MM.1S (cell line): ENCODE measurements around the gene DCAF6.

Source experiments
- DNase-seq: peaks from one replicate; pipeline ENCODE4 v3.0.0-alpha.2; 2015
- H2AFZ ChIP-seq: fragments of 300-600 bp; sonication (generic); 2 replicates; pipeline ENCODE4 v1.6.0; 2016; ENCODE audit warnings: antibody characterized with exemption, low read length
- H3F3A ChIP-seq: fragments of 300-600 bp; sonication (generic); 2 replicates; pipeline ENCODE4 v1.6.1; 2016; ENCODE audit warnings: mild to moderate bottlenecking, antibody characterized with exemption, low read length, moderate library complexity, mixed read lengths; ENCODE audit not compliant: insufficient read depth
- H3K27ac ChIP-seq: fragments of 300-600 bp; sonication (generic); 2 replicates; pipeline ENCODE4 v1.5.1; 2016; ENCODE audit warnings: mild to moderate bottlenecking, low read length
- H3K27me3 ChIP-seq: fragments of 300-600 bp; sonication (generic); replicated peaks from 2 replicates; pipeline ENCODE4 v1.6.0; 2016; ENCODE audit warnings: low read length; ENCODE audit not compliant: insufficient read depth
- H3K36me3 ChIP-seq: fragments of 300-600 bp; sonication (generic); replicated peaks from 2 replicates; pipeline ENCODE4 v1.6.1; 2016; ENCODE audit warnings: mild to moderate bottlenecking, low read length, mixed read lengths; ENCODE audit not compliant: insufficient read depth
- H3K4me1 ChIP-seq: fragments of 300-600 bp; sonication (generic); 2 replicates; pipeline ENCODE4 v1.6.1; 2016; ENCODE audit warnings: low read length, mixed read lengths
- H3K4me2 ChIP-seq: fragments of 300-600 bp; sonication (generic); 2 replicates; pipeline ENCODE4 v1.6.0; 2016; ENCODE audit warnings: low read depth, low read length
- H3K4me3 ChIP-seq: fragments of 300-600 bp; sonication (generic); 2 replicates; pipeline ENCODE4 v1.5.1; 2016; ENCODE audit warnings: low read length, mixed read lengths
- H3K79me2 ChIP-seq: fragments of 300-600 bp; sonication (generic); 2 replicates; pipeline ENCODE4 v1.6.1; 2016; ENCODE audit warnings: mixed run types, low read length, mixed read lengths
- H3K9ac ChIP-seq: fragments of 300-600 bp; sonication (generic); 2 replicates; pipeline ENCODE4 v1.6.1; 2016; ENCODE audit warnings: low read length, mixed read lengths
- H3K9me2 ChIP-seq: fragments of 300-600 bp; sonication (generic); replicated peaks from 2 replicates; pipeline ENCODE4 v1.6.1; 2016; ENCODE audit warnings: mild to moderate bottlenecking, low read length, mixed read lengths; ENCODE audit not compliant: insufficient read depth
- H3K9me3 ChIP-seq: fragments of 300-600 bp; sonication (generic); replicated peaks from 2 replicates; pipeline ENCODE4 v1.6.1; 2016; ENCODE audit warnings: mild to moderate bottlenecking, low read length, mixed read lengths; ENCODE audit not compliant: insufficient read depth
- H4K20me1 ChIP-seq: fragments of 300-600 bp; sonication (generic); 2 replicates; pipeline ENCODE4 v1.6.1; 2016; ENCODE audit warnings: mild to moderate bottlenecking, low read length, moderate library complexity, mixed read lengths; ENCODE audit not compliant: insufficient read depth
- EZH2 ChIP-seq: fragments of 300-600 bp; sonication (generic); optimal IDR thresholded peaks from 2 replicates; pipeline ENCODE3; 2017; ENCODE audit warnings: low read depth, mild to moderate bottlenecking, antibody characterized with exemption, low read length, mixed read lengths
- EZH2phosphoT487 ChIP-seq: fragments of 300-600 bp; sonication (generic); IDR thresholded peaks from 2 replicates; pipeline ENCODE4 v1.6.1; 2018; ENCODE audit warnings: antibody characterized with exemption, low read length
- TF ChIP-seq, protein P1 (sequence below): fragments of 300-600 bp; sonication (generic); IDR thresholded peaks from 2 replicates; pipeline ENCODE4 v1.5.1; 2016; ENCODE audit warnings: antibody characterized with exemption, low read length, mixed read lengths

The DCAF6 gene

GRCh38 chr1:168087696-168088095 lies 151.2 kb downstream of the DCAF6 start:
- Histone ChIP-seq H3F3A (no peaks in the 10 kb centered on the region), H3K9me3 (no peaks in the 10 kb centered on the region), H3K9me2 (no peaks in the 10 kb centered on the region), H3K4me3 (no peak overlapping the region), H3K9ac (no peak overlapping the region), H2AFZ (no peak overlapping the region), H3K79me2 (no peaks in the 10 kb centered on the region), H3K36me3 (no peaks in the 10 kb centered on the region), H3K4me2 (no peak overlapping the region), H3K4me1 (no peaks in the 10 kb centered on the region), H3K27ac (no peak overlapping the region), H3K27me3 (no peaks in the 10 kb centered on the region), H4K20me1 (no peaks in the 10 kb centered on the region)
- TF ChIP-seq EZH2 = no peak
- TF ChIP-seq EZH2phosphoT487 = no peak
- DNase-seq = no peak

DNA sequence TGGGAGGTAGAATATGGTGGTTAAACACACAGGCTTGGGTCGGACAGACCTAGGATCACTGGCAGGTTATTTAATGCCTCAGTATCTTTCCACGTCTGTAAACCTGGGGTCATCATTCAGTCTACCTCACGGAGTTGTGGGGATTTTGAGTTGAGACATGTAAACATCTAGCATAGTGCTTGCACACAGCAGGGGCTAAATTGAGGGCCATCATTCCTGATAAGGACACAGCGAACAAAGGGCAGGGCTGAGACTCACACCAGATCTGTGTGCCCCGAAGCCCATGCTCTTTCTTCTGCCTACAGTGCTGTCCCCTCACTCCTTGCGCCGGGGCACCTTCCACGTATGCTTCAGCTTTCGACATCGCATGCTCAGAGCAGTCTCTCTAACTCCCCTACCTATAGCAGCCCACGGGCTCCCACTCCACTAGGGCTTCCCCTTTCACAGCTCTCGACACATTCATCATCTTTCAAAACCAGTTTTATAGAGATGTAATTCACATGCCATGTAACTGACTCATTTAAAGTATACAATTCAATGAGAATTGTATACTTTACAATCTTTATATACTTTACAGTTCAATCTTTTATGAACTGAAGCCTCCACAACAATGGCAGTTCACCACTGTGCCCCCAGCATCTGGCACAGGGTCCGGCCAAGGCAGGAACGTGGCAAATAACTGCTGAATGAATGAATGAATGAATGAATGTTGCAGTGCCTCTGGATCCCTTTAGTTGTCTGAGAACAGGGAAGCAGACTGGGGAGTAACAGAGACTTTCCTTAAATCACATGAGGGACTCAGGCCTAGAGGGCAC lies 152.2 kb downstream of the DCAF6 start:
- Histone ChIP-seq H3K4me3 (no peak overlapping the region), H4K20me1 (no peaks in the 10 kb centered on the region), H3K9me2 (no peaks in the 10 kb centered on the region), H3K4me1 (no peaks in the 10 kb centered on the region), H3K9me3 (no peaks in the 10 kb centered on the region), H2AFZ (no peak overlapping the region), H3K79me2 (no peaks in the 10 kb centered on the region), H3F3A (no peaks in the 10 kb centered on the region), H3K4me2 (no peak overlapping the region), H3K9ac (no peak overlapping the region), H3K36me3 (no peaks in the 10 kb centered on the region), H3K27ac (no peak overlapping the region), H3K27me3 (no peaks in the 10 kb centered on the region)
- TF ChIP-seq EZH2phosphoT487 (no peak), EZH2 (no peak)
- TF ChIP-seq, protein P1, sequence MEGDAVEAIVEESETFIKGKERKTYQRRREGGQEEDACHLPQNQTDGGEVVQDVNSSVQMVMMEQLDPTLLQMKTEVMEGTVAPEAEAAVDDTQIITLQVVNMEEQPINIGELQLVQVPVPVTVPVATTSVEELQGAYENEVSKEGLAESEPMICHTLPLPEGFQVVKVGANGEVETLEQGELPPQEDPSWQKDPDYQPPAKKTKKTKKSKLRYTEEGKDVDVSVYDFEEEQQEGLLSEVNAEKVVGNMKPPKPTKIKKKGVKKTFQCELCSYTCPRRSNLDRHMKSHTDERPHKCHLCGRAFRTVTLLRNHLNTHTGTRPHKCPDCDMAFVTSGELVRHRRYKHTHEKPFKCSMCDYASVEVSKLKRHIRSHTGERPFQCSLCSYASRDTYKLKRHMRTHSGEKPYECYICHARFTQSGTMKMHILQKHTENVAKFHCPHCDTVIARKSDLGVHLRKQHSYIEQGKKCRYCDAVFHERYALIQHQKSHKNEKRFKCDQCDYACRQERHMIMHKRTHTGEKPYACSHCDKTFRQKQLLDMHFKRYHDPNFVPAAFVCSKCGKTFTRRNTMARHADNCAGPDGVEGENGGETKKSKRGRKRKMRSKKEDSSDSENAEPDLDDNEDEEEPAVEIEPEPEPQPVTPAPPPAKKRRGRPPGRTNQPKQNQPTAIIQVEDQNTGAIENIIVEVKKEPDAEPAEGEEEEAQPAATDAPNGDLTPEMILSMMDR = no peak
- no peak for DNase-seq

- H3K36me3 ChIP-seq = no peaks in the 10 kb centered on the region
- no peaks in the 10 kb centered on the region for H4K20me1 ChIP-seq
- H3K79me2 ChIP-seq = no peaks in the 10 kb centered on the region
- no peak overlapping the region for H3K27ac ChIP-seq
- no peak for TF ChIP-seq EZH2
- no peak for TF ChIP-seq EZH2phosphoT487
- TF ChIP-seq, protein P1 = no peak
- no peaks in the 10 kb centered on the region for H3K27me3 ChIP-seq
- DNase-seq = no peak
- no peak overlapping the region for H3K4me2 ChIP-seq
- no peaks in the 10 kb centered on the region for H3K9me3 ChIP-seq
- H3F3A ChIP-seq = no peaks in the 10 kb centered on the region
- H2AFZ ChIP-seq = no peak overlapping the region
- no peak overlapping the region for H3K4me3 ChIP-seq
- no peaks in the 10 kb centered on the region for H3K4me1 ChIP-seq
- no peak overlapping the region for H3K9ac ChIP-seq
- no peaks in the 10 kb centered on the region for H3K9me2 ChIP-seq
Observed at GRCh38 chr1:168089326-168089978, 153.0 kb downstream of the DCAF6 start.

DNA sequence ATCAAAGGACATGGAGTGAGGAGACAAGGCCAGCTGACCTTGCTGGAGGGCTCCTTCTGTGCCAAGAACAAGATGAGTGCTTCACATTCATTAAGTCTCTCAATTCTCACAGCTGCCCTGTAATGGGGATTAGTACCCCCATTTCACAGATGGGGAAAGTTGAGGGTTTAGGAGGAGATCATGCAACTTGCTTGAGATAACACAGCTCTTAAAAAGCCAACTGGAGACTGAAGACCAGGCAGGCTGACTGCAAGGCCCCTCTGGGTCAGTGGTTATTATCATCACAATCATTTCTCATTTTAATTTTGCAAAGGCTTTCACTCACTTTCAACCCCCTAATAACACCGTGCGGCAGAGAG lies 153.5 kb downstream of the DCAF6 start:
- no peak overlapping the region for H3K4me2 ChIP-seq
- no peak overlapping the region for H3K27ac ChIP-seq
- H3K4me1 ChIP-seq = no peaks in the 10 kb centered on the region
- no peaks in the 10 kb centered on the region for H3F3A ChIP-seq
- H3K4me3 ChIP-seq = no peak overlapping the region
- no peaks in the 10 kb centered on the region for H3K9me3 ChIP-seq
- TF ChIP-seq, protein P1 = no peak
- H4K20me1 ChIP-seq = no peaks in the 10 kb centered on the region
- H3K9me2 ChIP-seq = no peaks in the 10 kb centered on the region
- DNase-seq = no peak
- H3K9ac ChIP-seq = no peak overlapping the region
- no peaks in the 10 kb centered on the region for H3K36me3 ChIP-seq
- no peak overlapping the region for H2AFZ ChIP-seq
- no peaks in the 10 kb centered on the region for H3K79me2 ChIP-seq
- no peaks in the 10 kb centered on the region for H3K27me3 ChIP-seq
